Measurements from ENCODE around the gene IGSF8. TPM values are rescaled to one million over a fixed set of nuclear protein-coding genes. Genes with fewer than 3 reads are reported as not detected.
A peak's percentile ranks its signal among the peaks of the same experiment; 100 is the strongest.

The IGSF8 gene
- total and polyA plus RNA-seq, 10 donors, result 15.6 to 28.9 (median 21.7) TPM

- Histone ChIP-seq H3K4me1 (peaks cover 0 to 17% (median 10%) of the 10 kb centered on the region in 6 donors), H3K9me3 (no peaks in the 10 kb centered on the region), H3K36me3 (no peaks in the 10 kb centered on the region), H3K27me3 (replicated peaks in 1 of 7) (peaks cover 0 to 73% (median 42%) of the 10 kb centered on the region in 7 donors), H3K27ac (no peak within 1 kb of the TSS), H3K4me3 (no peak within 1 kb of the TSS)
- TF ChIP-seq POLR2A (IDR thresholded peaks at IDR 0.05) (no peak), CTCF (IDR thresholded peaks at IDR 0.05 in 8 of 11, conservative IDR thresholded peaks at IDR 0.05 in 3 of 11) (no peak), POLR2AphosphoS5 (IDR thresholded peaks at IDR 0.05) (no peak)
- 19 to 43% (median 22%) methylated on average over 13 to 14 of the region's 14 CpGs for WGBS, 5 donors
- intact Hi-C loops (cut with DNase I; ENCODE audit: low total_unique reads), result no loop called here
- peak; percentile 46 for DNase-seq
Measured at GRCh38 chr1:160081261-160081936, 17.0 kb downstream of the IGSF8 start, which contains the start of gene KCNJ9. TSS of gene KCNJ9 (plus strand) at chr1:160081538. CDS start at chr1:160084031, 2,493 bp downstream.

- peak; percentile 36 for DNase-seq
- intact Hi-C loops (cut with DNase I; ENCODE audit: low total_unique reads), result no loop called here
- Histone ChIP-seq H3K4me1 (peaks cover 0 to 17% (median 10%) of the 10 kb centered on the region in 6 donors), H3K4me3 (no peak overlapping the region), H3K9me3 (no peaks in the 10 kb centered on the region), H3K27me3 (replicated peaks in 1 of 7) (peaks cover 0 to 80% (median 42%) of the 10 kb centered on the region in 7 donors), H3K36me3 (no peaks in the 10 kb centered on the region), H3K27ac (no peak overlapping the region)
- WGBS, 5 donors, result 49 to 65% (median 61%) methylated on average over 6 of the region's 6 CpGs
- no peak for TF ChIP-seq POLR2A (IDR thresholded peaks at IDR 0.05)
- TF ChIP-seq CTCF (IDR thresholded peaks at IDR 0.05 in 8 of 11, conservative IDR thresholded peaks at IDR 0.05 in 3 of 11), result no peak
- no peak for TF ChIP-seq POLR2AphosphoS5 (IDR thresholded peaks at IDR 0.05)
Measured at GRCh38 chr1:160080381-160081100, 17.9 kb downstream of the IGSF8 start.

- no peak for DNase-seq
- Histone ChIP-seq H3K4me3 (no peak overlapping the region), H3K9me3 (no peaks in the 10 kb centered on the region), H3K4me1 (peaks cover 0 to 16% (median 10%) of the 10 kb centered on the region in 6 donors), H3K27me3 (replicated peaks in 1 of 7) (peaks cover 0 to 76% (median 42%) of the 10 kb centered on the region in 7 donors), H3K27ac (no peak overlapping the region), H3K36me3 (no peaks in the 10 kb centered on the region)
- intact Hi-C loops (cut with DNase I; ENCODE audit: low total_unique reads), result no loop called here
- no peak for TF ChIP-seq POLR2A (IDR thresholded peaks at IDR 0.05)
- TF ChIP-seq POLR2AphosphoS5 (IDR thresholded peaks at IDR 0.05), result no peak
- TF ChIP-seq CTCF (IDR thresholded peaks at IDR 0.05 in 8 of 11, conservative IDR thresholded peaks at IDR 0.05 in 3 of 11), result no peak
- 64 to 72% (median 71%) methylated on average over 4 of the region's 4 CpGs for WGBS, 5 donors
Measured at GRCh38 chr1:160079448-160079847, 19.0 kb downstream of the IGSF8 start.

All from spleen (tissue), 11 donors.